ENCODE data around the gene CAMK1D.

CAMK1D gene

DNA sequence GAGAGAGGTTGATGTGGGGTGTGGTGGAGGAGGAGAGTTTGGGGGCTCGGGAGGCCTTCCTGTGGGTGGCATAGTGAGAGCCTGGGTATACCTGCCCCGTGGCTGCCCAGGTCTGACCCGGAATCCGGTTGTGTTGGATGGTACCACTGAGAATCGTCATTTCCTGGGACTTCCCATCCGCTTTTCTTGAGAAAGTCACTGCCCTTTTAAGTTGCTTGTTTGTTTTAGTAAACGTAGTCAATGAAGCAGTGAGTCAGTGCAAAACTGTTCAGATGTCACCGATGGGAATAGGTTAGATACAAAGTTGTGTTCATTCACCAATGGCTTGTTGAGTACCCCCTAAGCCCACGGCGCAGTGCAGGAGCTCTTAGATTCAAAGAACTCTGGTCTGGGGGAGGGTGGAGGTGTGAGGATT, 285.8 kb downstream of the CAMK1D start:
- Histone ChIP-seq H4K5ac (ENCODE audit: low read length) (no peak overlapping the region), H3K27me3 (ENCODE audit: insufficient read depth, low read length, poor library complexity) (no peaks in the 10 kb centered on the region), H3K4me3 (ENCODE audit: low read length) (no peak overlapping the region), H3K4me2 (ENCODE audit: low read length) (no peak overlapping the region), H2BK15ac (replicated peaks; ENCODE audit: low read depth) (no peak overlapping the region), H2AK5ac (ENCODE audit: low read length) (no peak overlapping the region), H2BK5ac (ENCODE audit: low read length) (no peak overlapping the region), H3K79me1 (ENCODE audit: low read length) (no peaks in the 10 kb centered on the region), H3K27ac (ENCODE audit: low read depth, low read length) (no peak overlapping the region), H3K18ac (ENCODE audit: low read length) (no peak overlapping the region), H3K56ac (ENCODE audit: low read length) (no peak overlapping the region), H3K23ac (ENCODE audit: low read length) (no peak overlapping the region), H3K4me1 (ENCODE audit: control insufficient read depth, low read depth, low read length) (peaks cover 2% of the 10 kb centered on the region), H2BK120ac (ENCODE audit: low read depth, low read length) (no peak overlapping the region), H4K8ac (ENCODE audit: low read depth, low read length) (no peak overlapping the region), H3K79me2 (ENCODE audit: control insufficient read depth, insufficient read depth, low read length) (no peaks in the 10 kb centered on the region), H3K4ac (ENCODE audit: low read depth, low read length) (no peak overlapping the region), H3K9ac (ENCODE audit: low read length) (no peak overlapping the region), H3K36me3 (ENCODE audit: control insufficient read depth, insufficient read depth, low read length) (no peaks in the 10 kb centered on the region)
- no CpG with 5 or more reads among the region's 10 CpGs for WGBS (ENCODE audit: extremely low coverage, insufficient coverage, low lambda C conversion rate)
- no peak for DNase-seq

GRCh38 chr10:12636571-12636970, 287.2 kb downstream of the CAMK1D start:
- no peaks in the 10 kb centered on the region for H3K27me3 ChIP-seq (ENCODE audit: insufficient read depth, low read length, poor library complexity)
- no CpG with 5 or more reads among the region's 3 CpGs for WGBS (ENCODE audit: extremely low coverage, insufficient coverage, low lambda C conversion rate)

GRCh38 chr10:12637649-12638048, 288.3 kb downstream of the CAMK1D start:
- no CpG with 5 or more reads among the region's 8 CpGs for WGBS (ENCODE audit: extremely low coverage, insufficient coverage, low lambda C conversion rate)
- Histone ChIP-seq H3K23ac (ENCODE audit: low read length) (no peak overlapping the region), H3K27ac (ENCODE audit: low read depth, low read length) (no peak overlapping the region), H2AK5ac (ENCODE audit: low read length) (no peak overlapping the region), H3K4me2 (ENCODE audit: low read length) (no peak overlapping the region), H2BK5ac (ENCODE audit: low read length) (no peak overlapping the region), H3K79me2 (ENCODE audit: control insufficient read depth, insufficient read depth, low read length) (no peaks in the 10 kb centered on the region), H2BK15ac (replicated peaks; ENCODE audit: low read depth) (no peak overlapping the region), H4K8ac (ENCODE audit: low read depth, low read length) (no peak overlapping the region), H3K79me1 (ENCODE audit: low read length) (no peaks in the 10 kb centered on the region), H3K27me3 (ENCODE audit: insufficient read depth, low read length, poor library complexity) (no peaks in the 10 kb centered on the region), H4K5ac (ENCODE audit: low read length) (no peak overlapping the region), H3K56ac (ENCODE audit: low read length) (no peak overlapping the region), H2BK120ac (ENCODE audit: low read depth, low read length) (no peak overlapping the region), H3K4ac (ENCODE audit: low read depth, low read length) (no peak overlapping the region), H3K4me3 (ENCODE audit: low read length) (no peak overlapping the region), H3K9ac (ENCODE audit: low read length) (no peak overlapping the region), H3K18ac (ENCODE audit: low read length) (no peak overlapping the region), H3K4me1 (ENCODE audit: control insufficient read depth, low read depth, low read length) (peaks cover 2% of the 10 kb centered on the region), H3K36me3 (ENCODE audit: control insufficient read depth, insufficient read depth, low read length) (no peaks in the 10 kb centered on the region)
- DNase-seq = no peak

More at GRCh38 chr10:12636571-12636970, 287.2 kb downstream of the CAMK1D start:
- Histone ChIP-seq H3K56ac (ENCODE audit: low read length) (no peak overlapping the region), H3K27ac (ENCODE audit: low read depth, low read length) (no peak overlapping the region), H3K79me2 (ENCODE audit: control insufficient read depth, insufficient read depth, low read length) (no peaks in the 10 kb centered on the region), H3K79me1 (ENCODE audit: low read length) (no peaks in the 10 kb centered on the region), H3K4me2 (ENCODE audit: low read length) (no peak overlapping the region), H2AK5ac (ENCODE audit: low read length) (no peak overlapping the region), H2BK5ac (ENCODE audit: low read length) (no peak overlapping the region), H2BK15ac (replicated peaks; ENCODE audit: low read depth) (no peak overlapping the region), H3K4me3 (ENCODE audit: low read length) (no peak overlapping the region), H2BK120ac (ENCODE audit: low read depth, low read length) (no peak overlapping the region), H4K8ac (ENCODE audit: low read depth, low read length) (no peak overlapping the region), H4K5ac (ENCODE audit: low read length) (no peak overlapping the region), H3K18ac (ENCODE audit: low read length) (no peak overlapping the region), H3K4me1 (ENCODE audit: control insufficient read depth, low read depth, low read length) (peaks cover 2% of the 10 kb centered on the region), H3K9ac (ENCODE audit: low read length) (no peak overlapping the region), H3K23ac (ENCODE audit: low read length) (no peak overlapping the region), H3K4ac (ENCODE audit: low read depth, low read length) (no peak overlapping the region), H3K36me3 (ENCODE audit: control insufficient read depth, insufficient read depth, low read length) (no peaks in the 10 kb centered on the region)
- DNase-seq = no peak

GRCh38 chr10:12638103-12638502, 288.8 kb downstream of the CAMK1D start:
- no peak overlapping the region for H3K4me3 ChIP-seq (ENCODE audit: low read length)
- H3K79me1 ChIP-seq (ENCODE audit: low read length) = no peaks in the 10 kb centered on the region
- 100% methylated on average over 1 of the region's 7 CpGs for WGBS (ENCODE audit: extremely low coverage, insufficient coverage, low lambda C conversion rate)
- no peak overlapping the region for H3K18ac ChIP-seq (ENCODE audit: low read length)
- peak; percentile 15 for DNase-seq
- no peak overlapping the region for H2BK5ac ChIP-seq (ENCODE audit: low read length)
- H3K36me3 ChIP-seq (ENCODE audit: control insufficient read depth, insufficient read depth, low read length) = no peaks in the 10 kb centered on the region
- H3K56ac ChIP-seq (ENCODE audit: low read length) = no peak overlapping the region
- no peak overlapping the region for H3K23ac ChIP-seq (ENCODE audit: low read length)
- no peak overlapping the region for H2BK15ac ChIP-seq (replicated peaks; ENCODE audit: low read depth)
- H3K27ac ChIP-seq (ENCODE audit: low read depth, low read length) = no peak overlapping the region
- no peak overlapping the region for H2AK5ac ChIP-seq (ENCODE audit: low read length)
- H3K4ac ChIP-seq (ENCODE audit: low read depth, low read length) = no peak overlapping the region
- no peak overlapping the region for H3K9ac ChIP-seq (ENCODE audit: low read length)
- H4K5ac ChIP-seq (ENCODE audit: low read length) = no peak overlapping the region
- H3K79me2 ChIP-seq (ENCODE audit: control insufficient read depth, insufficient read depth, low read length) = no peaks in the 10 kb centered on the region
- no peaks in the 10 kb centered on the region for H3K27me3 ChIP-seq (ENCODE audit: insufficient read depth, low read length, poor library complexity)
- H3K4me2 ChIP-seq (ENCODE audit: low read length) = no peak overlapping the region
- H4K8ac ChIP-seq (ENCODE audit: low read depth, low read length) = no peak overlapping the region
- no peak overlapping the region for H2BK120ac ChIP-seq (ENCODE audit: low read depth, low read length)
- H3K4me1 ChIP-seq (ENCODE audit: control insufficient read depth, low read depth, low read length) = peaks cover 2% of the 10 kb centered on the region

DNA sequence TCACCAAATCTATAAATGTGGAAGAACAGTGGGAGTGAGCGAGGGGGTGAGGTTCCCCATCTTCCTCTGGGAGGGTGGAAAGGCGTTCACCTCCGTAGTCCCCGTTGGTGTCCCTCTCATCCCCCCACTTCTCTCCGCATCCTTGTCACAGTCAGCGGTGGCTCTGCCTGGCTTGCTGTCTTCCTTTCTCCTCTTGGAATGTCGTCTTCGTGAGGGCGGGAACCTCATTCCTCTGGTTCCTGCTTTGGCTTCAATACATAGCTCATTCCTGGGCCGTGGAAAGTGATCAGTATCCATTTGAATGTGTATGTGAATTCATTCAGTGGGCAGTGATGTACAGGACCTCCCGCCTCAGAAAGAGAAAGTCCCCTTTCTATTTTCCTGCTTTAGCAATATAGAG, 289.4 kb downstream of the CAMK1D start:
- no peak overlapping the region for H3K27ac ChIP-seq (ENCODE audit: low read depth, low read length)
- no peak overlapping the region for H4K8ac ChIP-seq (ENCODE audit: low read depth, low read length)
- no peaks in the 10 kb centered on the region for H3K79me1 ChIP-seq (ENCODE audit: low read length)
- H2BK15ac ChIP-seq (replicated peaks; ENCODE audit: low read depth) = no peak overlapping the region
- DNase-seq = peak; percentile 60
- no peak overlapping the region for H2BK5ac ChIP-seq (ENCODE audit: low read length)
- H3K9ac ChIP-seq (ENCODE audit: low read length) = no peak overlapping the region
- no peak overlapping the region for H3K4ac ChIP-seq (ENCODE audit: low read depth, low read length)
- H3K4me2 ChIP-seq (ENCODE audit: low read length) = no peak overlapping the region
- H3K79me2 ChIP-seq (ENCODE audit: control insufficient read depth, insufficient read depth, low read length) = no peaks in the 10 kb centered on the region
- no peak overlapping the region for H3K18ac ChIP-seq (ENCODE audit: low read length)
- H3K27me3 ChIP-seq (ENCODE audit: insufficient read depth, low read length, poor library complexity) = no peaks in the 10 kb centered on the region
- H2BK120ac ChIP-seq (ENCODE audit: low read depth, low read length) = no peak overlapping the region
- H3K36me3 ChIP-seq (ENCODE audit: control insufficient read depth, insufficient read depth, low read length) = no peaks in the 10 kb centered on the region
- peaks cover 2% of the 10 kb centered on the region for H3K4me1 ChIP-seq (ENCODE audit: control insufficient read depth, low read depth, low read length)
- WGBS (ENCODE audit: extremely low coverage, insufficient coverage, low lambda C conversion rate) = no CpG with 5 or more reads among the region's 11 CpGs
- H3K56ac ChIP-seq (ENCODE audit: low read length) = no peak overlapping the region
- H3K4me3 ChIP-seq (ENCODE audit: low read length) = no peak overlapping the region
- H4K5ac ChIP-seq (ENCODE audit: low read length) = no peak overlapping the region
- no peak overlapping the region for H2AK5ac ChIP-seq (ENCODE audit: low read length)
- H3K23ac ChIP-seq (ENCODE audit: low read length) = no peak overlapping the region
